ENCODE data around the gene SH3BP4. TPM values are rescaled to one million over a fixed set of nuclear protein-coding genes. Genes with fewer than 3 reads are reported as not detected.

SH3BP4 gene
- total RNA-seq, 1 donor from 2014 or later: 49.5 TPM

DNA sequence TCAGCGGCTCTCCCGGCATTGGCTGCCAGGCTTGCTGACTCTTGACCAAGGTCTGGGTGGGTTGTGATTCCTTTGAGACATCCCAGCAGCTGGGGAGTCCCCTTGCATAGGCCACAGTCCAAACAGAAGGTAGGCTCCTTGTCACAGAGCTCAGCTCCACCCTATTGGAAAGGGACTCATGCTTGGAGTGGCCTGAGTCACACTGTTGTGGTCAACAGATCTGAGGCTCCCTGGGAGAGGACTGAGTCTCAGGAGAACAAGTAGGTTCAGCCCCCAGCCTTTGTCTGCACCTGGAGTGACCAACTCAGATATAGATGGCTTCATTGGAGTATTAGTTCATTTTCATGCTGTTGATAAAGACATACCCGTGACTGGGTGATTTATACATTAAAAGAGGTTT is 32.1 kb upstream of the SH3BP4 start:
- Mint-ChIP-seq H3K9me3 (no peaks in the 10 kb centered on the region), H3K4me1 (ENCODE audit: unreplicated experiment) (peaks cover 7% of the 10 kb centered on the region)
- DNase-seq (ENCODE audit: extremely low spot score, unreplicated experiment): no peak

DNA sequence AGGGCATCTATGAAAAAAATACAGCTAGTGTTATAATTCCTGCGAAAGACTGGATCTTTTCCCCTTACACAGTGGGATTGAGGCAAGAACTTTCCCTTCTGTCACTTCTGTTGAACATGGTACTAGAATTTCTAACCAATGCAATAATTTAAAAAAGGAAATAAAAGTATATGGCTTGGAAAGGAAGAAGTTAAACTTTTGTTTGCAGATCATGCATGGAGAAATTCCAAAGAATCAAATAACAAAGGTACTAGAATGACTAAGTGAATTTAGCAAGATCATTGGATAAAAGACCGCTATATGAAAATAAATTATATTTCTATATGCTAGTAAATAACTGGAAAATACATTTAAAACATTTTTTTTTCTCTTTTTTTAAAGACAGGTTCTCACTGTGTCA is 31.0 kb upstream of the SH3BP4 start:
- H3K4me1 Mint-ChIP-seq (ENCODE audit: unreplicated experiment): peaks cover 7% of the 10 kb centered on the region
- H3K9me3 Mint-ChIP-seq: peaks cover 4% of the 10 kb centered on the region
- H3K4me3 Mint-ChIP-seq: no peak overlapping the region
- no peak overlapping the region for H3K27ac Mint-ChIP-seq
- TF ChIP-seq, protein P1, sequence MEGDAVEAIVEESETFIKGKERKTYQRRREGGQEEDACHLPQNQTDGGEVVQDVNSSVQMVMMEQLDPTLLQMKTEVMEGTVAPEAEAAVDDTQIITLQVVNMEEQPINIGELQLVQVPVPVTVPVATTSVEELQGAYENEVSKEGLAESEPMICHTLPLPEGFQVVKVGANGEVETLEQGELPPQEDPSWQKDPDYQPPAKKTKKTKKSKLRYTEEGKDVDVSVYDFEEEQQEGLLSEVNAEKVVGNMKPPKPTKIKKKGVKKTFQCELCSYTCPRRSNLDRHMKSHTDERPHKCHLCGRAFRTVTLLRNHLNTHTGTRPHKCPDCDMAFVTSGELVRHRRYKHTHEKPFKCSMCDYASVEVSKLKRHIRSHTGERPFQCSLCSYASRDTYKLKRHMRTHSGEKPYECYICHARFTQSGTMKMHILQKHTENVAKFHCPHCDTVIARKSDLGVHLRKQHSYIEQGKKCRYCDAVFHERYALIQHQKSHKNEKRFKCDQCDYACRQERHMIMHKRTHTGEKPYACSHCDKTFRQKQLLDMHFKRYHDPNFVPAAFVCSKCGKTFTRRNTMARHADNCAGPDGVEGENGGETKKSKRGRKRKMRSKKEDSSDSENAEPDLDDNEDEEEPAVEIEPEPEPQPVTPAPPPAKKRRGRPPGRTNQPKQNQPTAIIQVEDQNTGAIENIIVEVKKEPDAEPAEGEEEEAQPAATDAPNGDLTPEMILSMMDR (conservative IDR thresholded peaks at IDR 0.05): no peak
- peaks cover 3% of the 10 kb centered on the region for H3K27me3 Mint-ChIP-seq
- DNase-seq (ENCODE audit: extremely low spot score, unreplicated experiment): no peak
- no peaks in the 10 kb centered on the region for H3K36me3 Mint-ChIP-seq

More for the DNA sequence above, 32.1 kb upstream of the SH3BP4 start:
- Mint-ChIP-seq H3K27ac (no peak overlapping the region), H3K27me3 (peaks cover 3% of the 10 kb centered on the region), H3K36me3 (no peaks in the 10 kb centered on the region), H3K4me3 (no peak overlapping the region)
- TF ChIP-seq, protein P1 (conservative IDR thresholded peaks at IDR 0.05): no peak

DNA sequence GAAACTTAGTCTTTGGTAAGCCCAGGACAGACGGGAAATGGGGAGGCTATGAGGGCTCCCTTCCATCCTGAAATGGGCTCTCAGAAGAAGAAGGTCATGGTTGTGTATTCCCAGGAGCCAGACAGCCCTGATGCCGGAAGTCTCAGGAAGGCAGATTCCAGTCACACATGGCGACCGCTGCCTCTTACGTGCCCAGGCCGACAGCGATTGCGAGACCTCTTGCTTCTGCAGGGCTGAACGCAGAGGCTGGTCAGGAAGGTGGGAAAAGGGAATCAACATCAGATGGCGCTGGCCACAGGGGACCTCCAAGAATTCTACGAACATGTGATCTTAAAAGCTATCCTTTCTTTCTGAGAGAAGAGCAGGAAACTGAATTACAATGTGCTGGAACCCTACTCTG is 22.8 kb upstream of the SH3BP4 start:
- Mint-ChIP-seq H3K9me3 (peaks cover 4% of the 10 kb centered on the region), H3K4me3 (no peak overlapping the region), H3K27ac (no peak overlapping the region), H3K27me3 (peaks cover 6% of the 10 kb centered on the region), H3K4me1 (ENCODE audit: unreplicated experiment) (peaks cover 10% of the 10 kb centered on the region), H3K36me3 (no peaks in the 10 kb centered on the region)
- no peak for DNase-seq (ENCODE audit: extremely low spot score, unreplicated experiment)
- TF ChIP-seq, protein P1 (conservative IDR thresholded peaks at IDR 0.05): no peak

DNA sequence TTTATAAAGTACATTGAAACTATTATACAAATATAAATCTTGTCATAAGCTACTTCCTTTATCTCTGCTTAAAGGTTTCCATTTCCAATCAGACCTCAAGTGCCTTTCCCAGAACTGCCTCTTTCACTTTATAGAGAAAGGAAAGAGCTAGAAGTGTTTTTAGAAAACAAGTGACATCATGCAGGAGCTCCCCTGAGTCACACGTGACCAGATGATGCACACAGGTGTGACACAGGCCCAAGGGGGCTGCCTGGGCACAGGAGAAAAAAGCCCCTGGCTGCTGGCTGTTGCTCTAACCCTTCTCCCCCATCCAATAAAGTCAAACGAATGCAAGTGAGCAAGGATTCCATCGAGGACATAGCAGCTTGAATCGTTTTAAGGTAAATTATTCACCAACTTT is 21.4 kb upstream of the SH3BP4 start:
- Mint-ChIP-seq H3K4me1 (ENCODE audit: unreplicated experiment) (peaks cover 10% of the 10 kb centered on the region), H3K27me3 (peaks cover 3% of the 10 kb centered on the region), H3K27ac (no peak overlapping the region), H3K4me3 (no peak overlapping the region), H3K36me3 (no peaks in the 10 kb centered on the region), H3K9me3 (peaks cover under 1% of the 10 kb centered on the region)
- no peak for DNase-seq (ENCODE audit: extremely low spot score, unreplicated experiment)
- TF ChIP-seq, protein P1 (conservative IDR thresholded peaks at IDR 0.05): no peak

DNA sequence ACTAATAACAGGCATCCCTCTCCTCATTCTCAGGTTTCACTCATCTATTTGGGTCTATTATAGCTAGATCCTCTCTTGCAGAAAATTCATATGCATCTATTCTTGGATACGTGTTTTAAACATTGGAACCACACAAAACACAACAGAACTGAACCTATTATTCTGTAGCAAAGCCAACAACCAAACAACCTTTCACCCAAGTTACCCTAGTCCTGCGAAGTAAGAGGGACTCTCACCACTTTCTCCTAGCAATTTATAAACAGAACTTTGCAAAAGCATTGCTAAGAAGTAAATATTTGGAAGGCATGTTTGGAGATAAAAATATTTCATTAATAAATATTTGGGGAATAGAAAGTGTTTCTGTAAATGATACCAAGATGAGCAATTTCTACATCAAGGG is 20.4 kb upstream of the SH3BP4 start:
- H3K27ac Mint-ChIP-seq: no peak overlapping the region
- DNase-seq (ENCODE audit: extremely low spot score, unreplicated experiment): no peak
- no peaks in the 10 kb centered on the region for H3K36me3 Mint-ChIP-seq
- peaks cover 4% of the 10 kb centered on the region for H3K27me3 Mint-ChIP-seq
- H3K4me3 Mint-ChIP-seq: no peak overlapping the region
- peaks cover 10% of the 10 kb centered on the region for H3K4me1 Mint-ChIP-seq (ENCODE audit: unreplicated experiment)
- H3K9me3 Mint-ChIP-seq: no peaks in the 10 kb centered on the region
- TF ChIP-seq, protein P1 (conservative IDR thresholded peaks at IDR 0.05): no peak

DNA sequence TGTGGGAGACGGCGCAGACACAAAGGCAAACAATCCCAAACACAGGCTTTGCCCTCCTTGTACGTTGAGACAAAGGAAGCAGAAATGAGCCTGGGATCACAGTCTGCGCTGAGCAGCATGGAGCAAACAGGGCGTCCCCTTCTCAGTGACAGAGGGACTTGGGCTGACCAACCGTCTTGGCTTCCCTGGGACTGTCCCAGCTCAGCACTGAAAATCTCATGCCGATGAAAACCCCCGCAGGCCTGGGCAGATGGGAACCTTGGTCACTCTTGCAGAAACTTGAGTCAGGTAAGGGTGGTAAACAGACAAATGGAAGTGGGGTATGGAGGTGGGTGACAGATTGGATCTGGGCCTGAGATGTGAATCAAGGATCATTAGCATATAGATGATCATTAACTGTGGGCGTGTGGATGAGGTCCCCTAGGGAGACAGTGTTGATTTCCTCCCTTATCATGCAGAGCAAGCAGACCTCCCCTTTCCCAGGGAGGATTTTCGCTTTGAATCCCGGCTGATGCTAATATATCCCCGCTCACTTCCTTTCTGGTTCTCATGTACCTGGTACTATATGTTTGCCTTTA is 19.1 kb upstream of the SH3BP4 start:
- no peak for DNase-seq (ENCODE audit: extremely low spot score, unreplicated experiment)
- peak overlapping the region; percentile 12 for H3K4me3 Mint-ChIP-seq
- H3K27me3 Mint-ChIP-seq: peaks cover 14% of the 10 kb centered on the region
- no peaks in the 10 kb centered on the region for H3K9me3 Mint-ChIP-seq
- no peaks in the 10 kb centered on the region for H3K36me3 Mint-ChIP-seq
- no peak overlapping the region for H3K27ac Mint-ChIP-seq
- H3K4me1 Mint-ChIP-seq (ENCODE audit: unreplicated experiment): peaks cover 10% of the 10 kb centered on the region
- TF ChIP-seq, protein P1 (conservative IDR thresholded peaks at IDR 0.05): no peak

Measured in type B pancreatic cell (in vitro differentiated cells).